Esophagus squamous epithelium (tissue), 5 donors: ENCODE measurements around the gene SYT9. TPM values are rescaled to one million over a fixed set of nuclear protein-coding genes. Genes with fewer than 3 reads are reported as not detected.

Experiments
- DNase-seq: peaks from one replicate; lab custom pipeline; 2025; lab: John Stamatoyannopoulos, UW
- H3K27ac ChIP-seq, 4 donors: fragments of 200-600 bp; sonication (generic); one replicate each; pipeline ENCODE4 v1.5.1; 2016 to 2019; ENCODE audit warnings: mild to moderate bottlenecking in 1 of 4
- H3K27me3 ChIP-seq, 4 donors: fragments of 200-600 bp; sonication (generic); 1 replicate in 3 of 4; 2 replicates in 1 of 4; pipeline versions ENCODE4 v1.5.1 to v1.6.0; 2017 to 2021; ENCODE audit warnings: antibody characterized with exemption in 1 of 4
- H3K36me3 ChIP-seq, 3 donors: fragments of 200-600 bp; sonication (generic); one replicate each; pipeline ENCODE4 v1.5.1; 2016 to 2019
- H3K4me1 ChIP-seq, 3 donors: fragments of 200-600 bp; sonication (generic); one replicate each; pipeline ENCODE4 v1.5.1; 2017 to 2019
- H3K4me3 ChIP-seq, 4 donors: fragments of 200-600 bp; sonication (generic); 1 replicate in 3 of 4; 2 replicates in 1 of 4; pipeline ENCODE4 v1.5.1; 2016 to 2019; ENCODE audit warnings: mild to moderate bottlenecking in 2 of 4, moderate library complexity in 1 of 4
- H3K9me3 ChIP-seq, 3 donors: fragments of 200-600 bp; sonication (generic); one replicate each; pipeline ENCODE4 v1.5.1; 2016 to 2019
- CTCF ChIP-seq, 6 experiments: fragments of 450-650 bp in 4 of 6; fragments of 200-600 bp in 2 of 6; sonication (generic) in 2 of 6; IDR thresholded peaks; one replicate each; pipeline ENCODE4 v1.5.1; 2016 to 2019; ENCODE audit warnings: antibody characterized with exemption in 6 of 6, mild to moderate bottlenecking in 4 of 6, moderate library complexity in 4 of 6
- POLR2A ChIP-seq, 4 donors: fragments of 450-650 bp; IDR thresholded peaks; one replicate each; pipeline ENCODE4 v1.6.1; 2017; ENCODE audit warnings: antibody characterized with exemption in 4 of 4, mild to moderate bottlenecking in 4 of 4, moderate library complexity in 3 of 4
- WGBS, 2 donors: methylation state at CpG; one replicate each; pipeline ENCODE4 v1.1.5; 2018; 5-methylcytosine and 5-hydroxymethylcytosine counted together
- intact Hi-C: fragments of 100-400 bp; cut with DNase I; formaldehyde crosslinking; loops from one replicate; pipeline ENCODE4 v1.15.0; 2022
- total RNA-seq, 4 donors: library from RNA; depleted of rRNA; stranded (reverse); fragments of >200 nt; gene quantifications; one replicate each; pipeline ENCODE4 v1.1.0, GENCODE V29; 2016
- donor health status: DM: yes; HTN: yes; CAD: no.

Gene SYT9
- total RNA-seq, 4 donors from 2014 or later: 0.19 TPM; not detected in 3

GRCh38 chr11:7444091-7444981 is 192.6 kb downstream of the SYT9 start:
- DNase-seq: no peak
- no peak for TF ChIP-seq CTCF (IDR thresholded peaks at IDR 0.05)
- intact Hi-C loops: no loop called here

GRCh38 chr11:7445564-7445963 is 193.9 kb downstream of the SYT9 start:
- no peak overlapping the region for H3K27ac ChIP-seq
- intact Hi-C loops: no loop called here
- H3K4me3 ChIP-seq: no peak overlapping the region
- WGBS, 2 donors: 78 to 86% methylated on average over 3 of the region's 5 CpGs
- H3K27me3 ChIP-seq: no peaks in the 10 kb centered on the region
- H3K4me1 ChIP-seq: no peaks in the 10 kb centered on the region
- H3K9me3 ChIP-seq: no peaks in the 10 kb centered on the region
- TF ChIP-seq CTCF (IDR thresholded peaks at IDR 0.05): no peak
- no peak for TF ChIP-seq POLR2A (IDR thresholded peaks at IDR 0.05)
- DNase-seq: no peak
- no peaks in the 10 kb centered on the region for H3K36me3 ChIP-seq

More at GRCh38 chr11:7444091-7444981, 192.6 kb downstream of the SYT9 start:
- no peak overlapping the region for H3K4me3 ChIP-seq
- no peak overlapping the region for H3K27ac ChIP-seq
- no peaks in the 10 kb centered on the region for H3K27me3 ChIP-seq
- no peaks in the 10 kb centered on the region for H3K36me3 ChIP-seq
- H3K9me3 ChIP-seq: no peaks in the 10 kb centered on the region
- H3K4me1 ChIP-seq: peaks cover 0 to 5% (median 0%) of the 10 kb centered on the region in 3 donors
- WGBS, 2 donors: 67 to 80% methylated on average over 5 of the region's 6 CpGs

- no peaks in the 10 kb centered on the region for H3K27me3 ChIP-seq
- H3K4me1 ChIP-seq: no peaks in the 10 kb centered on the region
- no peak for DNase-seq
- H3K36me3 ChIP-seq: no peaks in the 10 kb centered on the region
- H3K4me3 ChIP-seq: no peak overlapping the region
- intact Hi-C loops: no loop called here
- 91 to 95% methylated on average over 9 to 12 of the region's 12 CpGs for WGBS, 2 donors
- TF ChIP-seq CTCF (IDR thresholded peaks at IDR 0.05) (no peak), POLR2A (IDR thresholded peaks at IDR 0.05) (no peak)
- no peaks in the 10 kb centered on the region for H3K9me3 ChIP-seq
- no peak overlapping the region for H3K27ac ChIP-seq
These were observed 196.5 kb downstream of the SYT9 start for GRCh38 chr11:7448201-7448600.

- intact Hi-C loops: no loop called here
- Histone ChIP-seq H3K36me3 (no peaks in the 10 kb centered on the region), H3K4me1 (no peaks in the 10 kb centered on the region), H3K4me3 (no peak overlapping the region), H3K27me3 (no peaks in the 10 kb centered on the region), H3K27ac (no peak overlapping the region), H3K9me3 (no peaks in the 10 kb centered on the region)
- TF ChIP-seq CTCF (IDR thresholded peaks at IDR 0.05): no peak
- no peak for TF ChIP-seq POLR2A (IDR thresholded peaks at IDR 0.05)
- 83 to 90% methylated on average over 2 to 3 of the region's 3 CpGs for WGBS, 2 donors
- DNase-seq: no peak
These were observed 197.6 kb downstream of the SYT9 start for GRCh38 chr11:7449211-7449840.

GRCh38 chr11:7449841-7450214 is 198.1 kb downstream of the SYT9 start:
- 60 to 69% methylated on average over 4 of the region's 4 CpGs for WGBS, 2 donors
- intact Hi-C loops: no loop called here

More at GRCh38 chr11:7449841-7450214, 198.1 kb downstream of the SYT9 start:
- no peak overlapping the region for H3K27ac ChIP-seq
- H3K36me3 ChIP-seq: no peaks in the 10 kb centered on the region
- H3K27me3 ChIP-seq: no peaks in the 10 kb centered on the region
- no peaks in the 10 kb centered on the region for H3K9me3 ChIP-seq
- no peak overlapping the region for H3K4me3 ChIP-seq
- TF ChIP-seq POLR2A (IDR thresholded peaks at IDR 0.05) (no peak), CTCF (IDR thresholded peaks at IDR 0.05) (no peak)
- DNase-seq: no peak
- no peaks in the 10 kb centered on the region for H3K4me1 ChIP-seq
